Naive B cell (primary cell): ENCODE measurements around the gene SIL1. TPM values are rescaled to one million over a fixed set of nuclear protein-coding genes. Genes with fewer than 3 reads are reported as not detected.

Source experiments
- ATAC-seq, 2 donors: fragments of 150-1000 bp; cut with Tn5 transposase; 2 replicates each; pipeline ENCODE4 v1.10.0; 2021; ENCODE audit warnings: low read depth in 2 of 2, mild to moderate bottlenecking in 2 of 2, moderate library complexity in 2 of 2
- DNase-seq: peaks from one replicate; pipeline ENCODE4 v3.0.0; 2022
- H3K27ac Mint-ChIP-seq, 6 donors: one replicate each; pipeline ENCODE4 v1.8.0; 2020 to 2022; ENCODE audit warnings: mild to moderate bottlenecking in 6 of 6, mixed read lengths in 6 of 6, moderate library complexity in 5 of 6, inconsistent platforms in 2 of 6
- H3K27me3 Mint-ChIP-seq, 3 donors: one replicate each; pipeline ENCODE4 v1.8.0; 2021 to 2022; ENCODE audit warnings: mixed read lengths in 3 of 3, mild to moderate bottlenecking in 1 of 3
- H3K36me3 Mint-ChIP-seq, 2 donors: one replicate each; pipeline ENCODE4 v1.8.0; 2020 to 2022; ENCODE audit warnings: mixed read lengths in 2 of 2, inconsistent platforms in 1 of 2, mild to moderate bottlenecking in 1 of 2
- H3K4me1 Mint-ChIP-seq, 3 donors: one replicate each; pipeline ENCODE4 v1.8.0; 2020 to 2022; ENCODE audit warnings: mixed read lengths in 3 of 3, inconsistent platforms in 1 of 3, mild to moderate bottlenecking in 1 of 3, moderate library complexity in 1 of 3
- H3K4me3 Mint-ChIP-seq, 8 donors: one replicate each; pipeline ENCODE4 v1.8.0; 2020 to 2022; ENCODE audit warnings: mild to moderate bottlenecking in 8 of 8, mixed read lengths in 8 of 8, moderate library complexity in 8 of 8, inconsistent platforms in 2 of 8
- H3K9me3 Mint-ChIP-seq, 7 donors: one replicate each; pipeline ENCODE4 v1.8.0; 2020 to 2022; ENCODE audit warnings: mixed read lengths in 7 of 7, mild to moderate bottlenecking in 5 of 7, inconsistent platforms in 2 of 7, moderate library complexity in 1 of 7
- polyA plus RNA-seq, 6 donors: library from polyadenylated mRNA; unstranded; fragments of 300-500 nt; fragmentation: Illumina TruSeq; gene quantifications; one replicate each; pipeline ENCODE4 v1.2.3, GENCODE V29; 2021; ENCODE audit warnings: low read depth in 6 of 6

SIL1 gene
- polyA plus RNA-seq, 6 donors from 2014 or later: 9.1 to 18.7 (median 13.6) TPM

GRCh38 chr5:138956801-138957200, 241.4 kb downstream of the SIL1 start:
- no peak for ATAC-seq
- no peak for DNase-seq
- no peak overlapping the region for H3K4me3 Mint-ChIP-seq
- no peaks in the 10 kb centered on the region for H3K27me3 Mint-ChIP-seq
- H3K4me1 Mint-ChIP-seq: peaks cover 17 to 25% (median 25%) of the 10 kb centered on the region in 3 donors
- no peaks in the 10 kb centered on the region for H3K9me3 Mint-ChIP-seq
- no peaks in the 10 kb centered on the region for H3K36me3 Mint-ChIP-seq
- H3K27ac Mint-ChIP-seq: peak overlapping the region in 1 of 6 donors; percentile 75

DNA sequence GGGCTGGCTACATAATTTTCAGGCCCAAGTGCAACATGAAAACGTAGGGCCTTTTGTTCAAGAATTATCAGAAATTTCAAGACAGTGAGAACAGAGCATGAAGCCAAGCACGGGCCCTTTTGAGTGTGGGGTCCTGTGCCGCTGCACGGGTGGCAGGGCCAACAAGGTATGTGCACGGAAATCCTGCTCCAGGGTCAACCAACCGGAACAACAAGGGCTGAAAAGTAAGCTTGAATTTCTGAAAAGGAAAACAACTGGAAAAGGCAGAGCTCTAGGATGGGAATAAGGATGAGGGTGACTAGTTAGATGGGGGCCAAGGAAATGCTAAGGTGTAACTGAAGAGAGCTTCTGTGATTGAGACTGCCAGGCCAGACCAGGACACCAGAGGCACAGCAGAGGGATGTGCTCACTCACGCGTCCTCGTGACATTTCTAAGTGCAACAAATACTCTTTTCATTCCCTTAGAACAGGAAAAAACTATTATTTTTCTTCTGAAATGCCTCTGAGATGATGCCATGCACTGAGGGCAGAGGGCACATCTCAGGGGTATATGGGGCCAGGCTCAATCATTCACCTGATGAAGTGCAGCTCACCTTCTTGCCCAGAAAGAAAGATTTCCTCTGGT, 242.4 kb downstream of the SIL1 start:
- ATAC-seq: no peak
- Mint-ChIP-seq H3K4me1 (peaks cover 17 to 28% (median 25%) of the 10 kb centered on the region in 3 donors), H3K27ac (peak overlapping the region in 2 of 6 donors; percentile 69 to 76), H3K27me3 (no peaks in the 10 kb centered on the region), H3K4me3 (no peak overlapping the region), H3K9me3 (no peaks in the 10 kb centered on the region), H3K36me3 (peaks cover 0 to 4% of the 10 kb centered on the region in 2 donors)
- DNase-seq: no peak

GRCh38 chr5:138955013-138955660, 243.0 kb downstream of the SIL1 start:
- H3K4me1 Mint-ChIP-seq: peaks cover 18 to 30% (median 25%) of the 10 kb centered on the region in 3 donors
- H3K27ac Mint-ChIP-seq: no peak overlapping the region
- H3K36me3 Mint-ChIP-seq: peaks cover 0 to 7% of the 10 kb centered on the region in 2 donors
- no peak for ATAC-seq
- no peaks in the 10 kb centered on the region for H3K27me3 Mint-ChIP-seq
- H3K9me3 Mint-ChIP-seq: no peaks in the 10 kb centered on the region
- H3K4me3 Mint-ChIP-seq: peak overlapping the region in 1 of 8 donors; percentile 16
- DNase-seq: no peak

GRCh38 chr5:138954257-138955012, 243.7 kb downstream of the SIL1 start:
- peaks cover 0 to 7% of the 10 kb centered on the region in 2 donors for H3K36me3 Mint-ChIP-seq
- no peaks in the 10 kb centered on the region for H3K27me3 Mint-ChIP-seq
- DNase-seq: no peak
- no peak for ATAC-seq
- H3K9me3 Mint-ChIP-seq: no peaks in the 10 kb centered on the region
- H3K4me3 Mint-ChIP-seq: peak overlapping the region in 1 of 8 donors; percentile 16
- H3K4me1 Mint-ChIP-seq: peaks cover 22 to 30% (median 25%) of the 10 kb centered on the region in 3 donors
- H3K27ac Mint-ChIP-seq: peak overlapping the region in 3 of 6 donors; percentile 49 to 70 (median 66)

- H3K4me1 Mint-ChIP-seq: peaks cover 22 to 30% (median 25%) of the 10 kb centered on the region in 3 donors
- ATAC-seq: peak; percentile 95 to 96
- peak; percentile 27 for DNase-seq
- H3K36me3 Mint-ChIP-seq: peaks cover 0 to 7% of the 10 kb centered on the region in 2 donors
- no peaks in the 10 kb centered on the region for H3K27me3 Mint-ChIP-seq
- H3K9me3 Mint-ChIP-seq: no peaks in the 10 kb centered on the region
- peak overlapping the region; percentile 49 to 89 (median 86) for H3K27ac Mint-ChIP-seq
- peak overlapping the region in 7 of 8 donors; percentile 35 to 84 (median 71) for H3K4me3 Mint-ChIP-seq
Measured at GRCh38 chr5:138953387-138954256, 244.5 kb downstream of the SIL1 start.

- Mint-ChIP-seq H3K36me3 (peaks cover 0 to 14% of the 10 kb centered on the region in 2 donors), H3K27ac (peak overlapping the region in 5 of 6 donors; percentile 66 to 89 (median 85)), H3K4me3 (peak overlapping the region in 7 of 8 donors; percentile 35 to 84 (median 71)), H3K4me1 (peaks cover 22 to 30% (median 25%) of the 10 kb centered on the region in 3 donors), H3K9me3 (no peaks in the 10 kb centered on the region), H3K27me3 (no peaks in the 10 kb centered on the region)
- ATAC-seq: peak in 1 of 2 donors; percentile 5
- no peak for DNase-seq
Measured at GRCh38 chr5:138952962-138953361, 245.2 kb downstream of the SIL1 start.

DNA sequence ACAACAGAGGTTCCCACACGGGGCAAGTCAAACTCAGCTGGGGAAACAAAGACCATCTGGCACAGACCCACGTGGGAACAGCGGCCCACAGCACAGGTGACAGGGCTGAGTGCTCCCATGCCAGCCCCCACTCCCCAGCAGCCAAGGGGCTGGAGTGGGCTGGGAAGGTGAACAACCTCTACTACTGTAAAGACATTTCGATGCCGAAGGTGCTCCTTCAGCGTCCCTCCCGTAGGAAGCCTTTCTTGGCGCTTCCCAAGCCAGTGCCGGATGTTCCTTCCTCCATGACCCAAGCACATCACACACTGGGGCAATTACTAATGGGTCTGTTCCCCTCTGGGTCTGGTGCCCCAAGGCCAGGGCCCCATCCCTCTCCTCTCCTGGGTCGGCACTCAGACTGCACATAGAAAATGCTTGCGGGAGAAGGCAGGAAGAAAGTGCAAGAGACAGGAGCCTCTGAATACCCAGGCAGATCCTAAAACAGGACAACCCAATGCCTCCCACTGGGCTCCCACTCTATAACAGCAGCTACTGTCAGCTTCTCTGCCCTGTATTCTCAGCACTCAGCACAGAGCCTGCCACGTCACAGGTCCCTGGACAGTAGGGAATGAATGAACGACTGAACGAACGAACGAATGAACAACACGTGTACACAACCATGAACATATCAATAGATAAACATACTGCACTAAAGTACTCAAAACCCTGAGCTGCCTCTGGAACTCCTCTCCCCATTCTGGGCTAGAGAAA, 246.0 kb downstream of the SIL1 start:
- peaks cover 0 to 19% of the 10 kb centered on the region in 2 donors for H3K36me3 Mint-ChIP-seq
- ATAC-seq (no peak), DNase-seq (no peak)
- H3K4me1 Mint-ChIP-seq: peaks cover 22 to 30% (median 25%) of the 10 kb centered on the region in 3 donors
- peak overlapping the region in 3 of 6 donors; percentile 17 to 69 (median 49) for H3K27ac Mint-ChIP-seq
- H3K4me3 Mint-ChIP-seq: peak overlapping the region in 3 of 8 donors; percentile 23 to 76 (median 75)
- no peaks in the 10 kb centered on the region for H3K9me3 Mint-ChIP-seq
- no peaks in the 10 kb centered on the region for H3K27me3 Mint-ChIP-seq

DNA sequence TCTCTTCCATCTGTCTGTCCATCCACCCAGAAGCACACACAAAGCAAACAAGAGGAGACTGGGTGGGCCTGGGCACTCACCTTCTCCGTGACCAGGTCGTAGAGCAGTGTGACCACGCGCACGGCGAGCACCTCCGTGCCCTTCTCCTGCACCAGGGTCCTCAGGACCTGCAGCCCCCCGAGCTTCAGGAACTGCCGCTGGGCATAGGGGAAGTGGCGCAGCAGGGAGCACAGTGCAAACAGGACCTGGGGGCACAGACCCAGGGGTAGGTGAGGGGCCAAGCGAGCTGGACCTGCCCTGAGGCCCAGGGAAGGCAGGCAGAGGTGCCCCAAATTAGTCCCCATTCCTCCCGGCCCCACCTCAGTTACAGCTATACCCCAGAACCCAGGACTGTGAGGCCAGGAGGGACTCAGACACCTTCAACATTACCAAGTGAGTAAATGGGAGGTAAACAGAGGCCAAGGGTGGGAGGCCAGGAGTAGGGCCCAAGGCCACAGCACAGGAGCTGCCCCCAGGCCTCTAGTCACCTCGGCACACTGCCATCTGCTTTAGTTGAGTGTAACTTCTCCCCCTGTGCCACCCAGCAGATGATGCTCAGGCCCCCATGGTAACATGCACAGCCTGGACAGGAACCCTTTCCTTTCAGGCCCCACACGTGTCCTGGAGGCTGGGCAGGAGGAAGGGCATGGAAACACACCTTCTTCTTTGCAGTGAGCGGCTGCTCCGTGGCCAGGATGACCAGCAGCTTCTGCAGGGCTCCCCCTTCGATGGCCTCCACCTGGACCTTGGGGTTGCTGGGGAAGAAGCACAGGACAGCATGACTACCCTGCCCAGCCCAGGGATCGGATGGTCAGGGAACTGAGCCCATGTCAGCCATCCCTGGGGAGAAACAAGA, 246.8 kb downstream of the SIL1 start:
- ATAC-seq (no peak), DNase-seq (no peak)
- H3K27ac Mint-ChIP-seq: peak overlapping the region in 1 of 6 donors; percentile 56
- H3K4me1 Mint-ChIP-seq: peaks cover 22 to 30% (median 25%) of the 10 kb centered on the region in 3 donors
- no peaks in the 10 kb centered on the region for H3K27me3 Mint-ChIP-seq
- H3K36me3 Mint-ChIP-seq: peaks cover 0 to 19% of the 10 kb centered on the region in 2 donors
- H3K9me3 Mint-ChIP-seq: no peaks in the 10 kb centered on the region
- no peak overlapping the region for H3K4me3 Mint-ChIP-seq

GRCh38 chr5:138950421-138951031, 247.6 kb downstream of the SIL1 start:
- Mint-ChIP-seq H3K4me3 (no peak overlapping the region), H3K27ac (no peak overlapping the region)

DNA sequence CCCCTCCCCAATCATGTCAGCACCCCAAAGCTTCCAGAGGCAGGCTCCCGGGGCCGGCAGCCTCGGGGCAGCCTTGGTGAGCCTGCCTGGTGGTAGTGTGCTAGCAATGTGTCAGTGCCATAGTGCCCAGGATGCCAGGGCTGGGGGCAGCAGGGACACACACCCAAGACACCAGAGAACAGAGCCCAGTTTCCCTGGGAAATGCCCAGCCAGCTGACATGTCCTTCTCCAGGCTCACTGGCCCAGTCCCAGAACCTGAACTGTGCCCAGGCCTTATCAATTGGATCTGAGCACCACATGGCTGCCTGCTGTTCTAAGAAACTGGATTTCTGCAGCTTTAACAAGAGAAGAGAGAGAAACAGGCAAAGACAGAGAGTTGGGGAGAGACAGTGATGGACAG, 248.2 kb downstream of the SIL1 start:
- Mint-ChIP-seq H3K27ac (no peak overlapping the region), H3K9me3 (no peaks in the 10 kb centered on the region), H3K36me3 (peaks cover 0 to 19% of the 10 kb centered on the region in 2 donors), H3K4me1 (peaks cover 22 to 37% (median 27%) of the 10 kb centered on the region in 3 donors), H3K4me3 (no peak overlapping the region), H3K27me3 (no peaks in the 10 kb centered on the region)
- ATAC-seq (no peak), DNase-seq (no peak)

More at GRCh38 chr5:138950421-138951031, 247.6 kb downstream of the SIL1 start:
- DNase-seq (no peak), ATAC-seq (no peak)
- H3K36me3 Mint-ChIP-seq: peaks cover 0 to 19% of the 10 kb centered on the region in 2 donors
- no peaks in the 10 kb centered on the region for H3K9me3 Mint-ChIP-seq
- peaks cover 22 to 31% (median 25%) of the 10 kb centered on the region in 3 donors for H3K4me1 Mint-ChIP-seq
- no peaks in the 10 kb centered on the region for H3K27me3 Mint-ChIP-seq

- Mint-ChIP-seq H3K27ac (no peak overlapping the region), H3K9me3 (no peaks in the 10 kb centered on the region), H3K4me3 (no peak overlapping the region), H3K4me1 (peaks cover 22 to 36% (median 24%) of the 10 kb centered on the region in 3 donors), H3K27me3 (no peaks in the 10 kb centered on the region), H3K36me3 (peaks cover 0 to 19% of the 10 kb centered on the region in 2 donors)
- ATAC-seq (no peak), DNase-seq (no peak)
Measured at GRCh38 chr5:138949223-138949574, 249.0 kb downstream of the SIL1 start.
